Umbilical cord (tissue), 2 donors: Measurements from ENCODE around the gene ATF4. TPM values are rescaled to one million over a fixed set of nuclear protein-coding genes. Genes with fewer than 3 reads are reported as not detected.
"Not testable (repeated sequence)": the region's sequence is repeated elsewhere in the genome, so short reads cannot be mapped to it uniquely, and the experiment has no call there.

Experiments used
- DNase-seq: peaks from one replicate; pipeline ENCODE4 v3.0.0-alpha.2; 2015; ENCODE audit warnings: low spot score
- total RNA-seq: library from RNA; depleted of rRNA; stranded (reverse); fragments of >200 nt; gene quantifications from one replicate; pipeline ENCODE4 v1.2.3, GENCODE V29; 2014; ENCODE audit warnings: low replicate concordance; ENCODE audit not compliant: insufficient read depth

ATF4 gene
- total RNA-seq, 1 donor from 2014 or later, result 231 TPM

GRCh38 chr22:39489094-39490068 is 31.0 kb upstream of the ATF4 start:
- no peak for DNase-seq

DNA sequence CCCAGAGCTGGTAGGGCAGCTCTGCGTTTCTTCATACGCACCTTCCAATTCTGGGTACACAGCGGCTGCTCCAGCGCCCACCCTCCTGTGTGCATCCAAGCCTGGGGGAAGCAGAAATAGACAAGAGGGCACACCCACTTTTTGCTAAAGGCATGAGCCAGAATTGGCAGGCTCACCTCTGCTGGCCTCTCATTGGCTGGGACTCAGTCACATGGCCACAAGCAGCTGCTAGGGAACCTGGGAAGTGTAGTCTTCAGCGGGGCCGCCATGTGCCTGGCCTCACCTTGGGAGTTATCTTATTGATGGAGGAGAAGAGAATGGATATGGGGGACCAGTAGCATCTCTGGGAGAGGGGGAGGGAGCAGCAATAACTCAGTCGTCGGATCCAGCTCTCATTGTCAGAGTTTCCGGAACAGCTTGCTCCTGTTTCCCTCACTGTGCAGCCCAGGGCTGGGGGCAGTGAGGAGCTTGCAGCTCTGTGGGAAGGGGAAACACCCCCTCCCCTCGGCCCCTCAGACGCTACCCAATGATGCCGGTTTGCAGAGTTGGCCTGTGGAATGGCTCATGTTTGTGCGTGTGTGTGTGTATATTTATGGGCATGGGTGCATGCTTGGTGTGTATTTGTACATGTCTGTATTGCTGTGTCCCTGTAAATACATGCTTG is 30.1 kb upstream of the ATF4 start:
- peak; percentile 88 for DNase-seq

DNA sequence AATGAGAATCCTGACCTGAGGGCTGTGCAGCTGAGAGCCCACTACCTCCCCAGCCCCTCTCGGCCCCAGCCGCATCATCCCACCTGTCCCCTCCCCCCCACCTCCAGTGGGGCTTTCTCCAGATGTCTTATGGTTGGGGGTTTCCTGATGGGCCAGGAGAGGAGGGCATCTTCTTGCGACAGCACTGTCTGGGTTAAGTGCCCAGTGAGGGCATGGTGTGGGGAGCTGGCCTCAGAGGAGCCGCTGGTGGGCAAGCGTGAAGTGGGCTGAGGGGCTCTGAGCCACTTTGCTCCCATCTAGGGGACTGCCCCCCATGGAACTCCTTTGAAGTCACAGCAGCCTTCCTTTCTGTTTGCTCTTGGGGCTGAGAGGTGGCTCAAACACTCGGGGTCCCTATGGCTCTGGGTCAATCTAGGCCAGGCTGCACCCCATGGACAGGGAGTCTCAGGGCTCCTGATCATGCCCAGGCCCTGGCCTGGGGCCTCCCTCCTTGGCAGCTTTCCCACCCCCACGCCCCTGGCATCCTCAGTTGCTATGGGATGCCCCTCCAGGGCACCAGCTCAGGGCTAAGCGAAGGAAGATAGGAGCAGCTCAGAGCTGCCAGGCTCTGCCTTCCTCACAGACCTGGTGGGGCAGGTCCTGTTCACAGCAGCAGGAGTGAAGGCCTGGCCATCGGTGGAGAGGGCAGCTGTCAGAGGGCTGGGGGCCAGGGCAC is 29.2 kb upstream of the ATF4 start:
- DNase-seq, result no peak

GRCh38 chr22:39491696-39492095 is 28.7 kb upstream of the ATF4 start:
- no peak for DNase-seq

- no peak for DNase-seq
Measured at GRCh38 chr22:39492186-39492585, 28.2 kb upstream of the ATF4 start.

- DNase-seq, result no peak
Measured at GRCh38 chr22:39493759-39494158, 26.6 kb upstream of the ATF4 start.

DNA sequence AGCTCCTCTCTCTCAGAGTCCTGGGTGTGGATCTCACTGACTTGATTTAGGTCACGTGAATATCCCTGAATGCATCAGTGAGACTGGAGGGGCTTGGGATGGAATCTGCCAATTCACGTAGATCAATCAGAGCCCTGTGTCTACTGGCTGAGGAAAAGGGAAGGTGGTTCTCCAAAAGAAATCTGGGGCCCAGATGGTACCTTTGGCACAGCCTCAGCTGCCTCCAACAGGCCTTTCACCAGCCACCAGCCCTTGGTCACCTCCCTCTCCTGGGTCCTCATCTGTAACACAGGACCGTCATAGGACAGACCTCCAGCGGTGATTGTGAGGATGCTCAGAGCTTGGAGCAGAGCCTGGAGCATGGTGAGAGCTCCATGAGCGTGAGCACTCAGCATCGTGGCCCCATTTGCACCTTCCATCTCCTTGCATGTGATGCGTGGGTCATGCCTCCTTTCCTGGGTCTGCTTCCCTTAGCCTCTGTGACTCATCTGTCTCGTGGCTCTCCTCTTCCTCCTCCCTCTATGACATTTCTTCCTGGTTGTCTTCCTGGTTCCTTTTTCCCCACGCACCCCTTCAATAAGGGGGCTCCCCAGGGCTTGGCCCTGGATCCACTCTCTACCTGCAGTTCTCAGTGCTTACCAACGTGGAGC is 25.8 kb upstream of the ATF4 start:
- no peak for DNase-seq

GRCh38 chr22:39496131-39496838 is 24.1 kb upstream of the ATF4 start:
- DNase-seq, result peak; percentile 91

DNA sequence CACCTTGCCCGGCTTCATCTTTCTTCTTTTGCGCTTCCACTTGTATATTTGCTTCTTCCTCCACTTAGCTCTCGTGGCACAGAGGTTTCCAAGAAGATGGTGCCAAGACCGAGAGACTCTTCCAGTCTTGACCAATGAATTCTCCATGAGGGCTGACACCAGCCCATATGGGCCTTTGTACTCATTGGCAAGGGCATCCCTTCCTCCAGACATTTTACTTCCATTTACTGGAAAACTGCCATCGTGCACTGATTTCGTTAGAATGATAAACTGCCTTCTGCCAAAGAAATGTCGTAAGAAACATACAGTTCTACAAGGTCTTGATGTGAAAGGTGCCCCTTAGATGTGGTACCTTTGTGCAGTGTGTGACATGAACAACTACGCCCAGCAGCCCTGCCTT is 22.9 kb upstream of the ATF4 start:
- no peak for DNase-seq

- DNase-seq, result peak; percentile 67
Measured at GRCh38 chr22:39498368-39498767, 22.0 kb upstream of the ATF4 start.

GRCh38 chr22:39498802-39499201 is 21.6 kb upstream of the ATF4 start:
- DNase-seq, result no peak

- DNase-seq, result no peak
Measured at GRCh38 chr22:39500101-39500500, 20.3 kb upstream of the ATF4 start.

DNA sequence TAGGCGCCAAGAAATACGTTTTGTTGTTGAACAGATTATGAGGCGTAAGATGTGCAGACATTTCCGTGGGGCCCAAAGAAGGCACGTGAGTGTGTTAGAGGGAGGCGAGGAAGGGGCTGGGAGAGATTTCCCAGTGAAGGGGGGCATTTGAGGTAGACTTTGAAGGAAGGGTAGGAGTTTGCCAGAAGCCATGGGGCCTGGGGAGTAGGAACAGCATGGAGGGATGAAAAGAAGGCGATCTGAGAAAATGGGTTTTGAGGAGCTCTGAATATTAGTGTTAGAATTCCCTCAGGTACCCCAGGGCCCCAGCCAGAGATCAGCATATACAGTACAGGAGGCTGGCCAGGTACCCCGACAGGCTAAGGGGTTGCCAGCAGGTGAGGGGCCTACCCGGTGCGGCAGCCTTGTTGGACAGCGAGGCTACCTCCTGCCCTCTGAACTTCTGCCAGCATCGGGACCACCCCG is 18.7 kb upstream of the ATF4 start:
- DNase-seq, result no peak

GRCh38 chr22:39502109-39502788 is 18.1 kb upstream of the ATF4 start, which contains the start of gene MIEF1:
TSS of gene MIEF1 (plus strand) at chr22:39502290. CDS start at chr22:39511295, 9,005 bp downstream.
- peak; percentile 99 for DNase-seq

DNA sequence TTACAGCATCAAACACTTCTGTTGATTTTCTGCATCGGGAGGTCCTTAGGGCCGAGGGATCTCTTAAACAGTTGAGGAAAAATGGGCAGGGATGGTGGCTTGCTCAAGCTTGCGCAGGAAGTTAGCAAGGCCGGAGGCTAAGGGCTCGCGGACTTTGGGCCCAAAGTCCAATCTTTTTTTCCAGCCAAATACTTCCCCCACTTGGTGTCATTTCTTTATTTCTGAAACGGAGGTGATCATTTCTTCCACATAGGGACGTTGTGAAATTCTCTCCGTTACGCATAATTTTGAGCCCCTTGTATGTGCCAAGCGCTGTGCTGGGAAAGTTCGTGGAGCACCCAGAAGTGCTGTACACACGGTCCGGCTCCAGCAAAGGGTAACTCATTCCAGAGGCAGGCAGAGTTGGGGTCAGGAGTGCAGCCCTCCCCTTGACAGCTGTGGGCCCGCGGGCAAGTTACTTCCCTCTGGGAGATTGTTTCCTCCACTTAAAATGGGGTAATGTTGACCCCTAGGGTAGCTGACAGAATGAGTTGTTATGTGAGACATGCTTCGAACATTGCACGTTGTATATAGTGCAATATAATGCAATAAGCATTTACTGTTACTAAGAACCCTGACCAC is 17.5 kb upstream of the ATF4 start:
- DNase-seq, result no peak

DNA sequence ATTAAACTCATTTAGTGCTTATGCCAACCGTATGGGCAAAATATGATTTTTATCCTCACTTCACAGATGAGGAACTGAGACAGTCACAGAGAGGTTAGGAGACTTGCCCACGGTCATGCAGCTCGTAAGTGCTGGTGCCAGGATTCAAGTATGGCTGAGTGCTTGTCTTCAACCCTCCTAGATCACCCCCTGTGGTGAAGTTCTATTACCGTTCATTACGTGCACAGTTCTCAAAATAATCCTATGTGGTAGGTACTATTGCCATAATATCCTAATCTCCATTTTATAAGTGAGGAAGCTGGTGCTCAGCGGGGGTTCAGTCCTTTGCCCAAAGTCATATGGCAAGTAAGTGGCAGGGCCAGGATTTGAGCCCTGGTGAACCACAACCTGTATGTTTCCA is 16.7 kb upstream of the ATF4 start:
- no peak for DNase-seq

- DNase-seq, result no peak
Measured at GRCh38 chr22:39504071-39504470, 16.3 kb upstream of the ATF4 start.

DNA sequence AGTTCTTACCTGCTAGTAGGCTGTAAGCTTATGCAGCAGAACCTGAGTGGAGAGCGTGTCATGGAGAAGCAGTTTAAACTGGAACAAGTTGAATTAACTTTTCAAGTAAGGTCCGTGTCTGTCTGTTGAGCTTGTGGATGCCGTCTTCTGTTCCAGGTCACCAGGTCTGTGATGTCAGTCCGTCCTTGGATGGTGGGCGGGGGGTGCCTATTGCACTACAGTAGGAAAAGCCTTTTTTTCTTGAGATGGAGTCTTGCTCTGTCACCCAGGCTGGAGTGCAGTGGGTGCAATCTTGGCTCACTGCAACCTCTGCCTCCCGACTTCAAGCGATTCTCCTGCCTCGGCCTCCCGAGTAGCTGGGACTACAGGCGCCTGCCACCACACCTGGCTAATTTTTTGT is 13.3 kb upstream of the ATF4 start:
- DNase-seq, result not testable (repeated sequence)

DNA sequence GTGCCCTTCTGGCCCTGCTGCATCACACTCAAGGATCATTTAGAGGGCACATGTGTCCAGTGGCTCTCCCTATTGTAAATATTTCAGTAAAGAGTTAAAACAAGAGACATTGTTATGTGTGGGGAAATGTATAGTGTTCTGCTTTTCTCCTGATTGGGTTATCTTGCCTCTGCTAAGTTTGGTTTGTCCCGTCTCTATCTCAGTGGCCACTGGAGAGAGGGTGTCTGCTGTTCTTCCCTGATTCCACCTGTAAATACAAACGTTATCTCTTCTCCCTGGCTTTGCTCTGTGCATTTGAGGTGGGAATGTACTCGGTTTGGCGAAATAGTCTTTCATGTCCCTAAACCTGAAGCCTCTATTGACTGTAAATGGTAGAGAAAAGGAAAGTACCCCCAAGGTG is 12.0 kb upstream of the ATF4 start:
- no peak for DNase-seq
